Activated T-cell treated with anti-CD3 and anti-CD28 coated beads, Interleukin-2, amount 50 U/mL, for 72 hours (primary cell): ENCODE results near the gene SLC44A4. TPM values are rescaled to one million over a fixed set of nuclear protein-coding genes. Genes with fewer than 3 reads are reported as not detected.
"Not testable (repeated sequence)": the region's sequence is repeated elsewhere in the genome, so short reads cannot be mapped to it uniquely, and the experiment has no call there.

Source experiments
- ATAC-seq, 2 donors: fragments of 150-1000 bp; cut with Tn5 transposase; replicated peaks in 1 of 2; 2 replicates each; pipeline ENCODE4 v1.10.0; 2021; ENCODE audit warnings: moderate library complexity in 2 of 2, mild to moderate bottlenecking in 1 of 2
- DNase-seq, 2 donors: peaks; one replicate each; pipeline ENCODE4 v3.0.0; 2021 to 2022; ENCODE audit warnings: mixed read lengths in 1 of 2
- H3K27ac Mint-ChIP-seq: one replicate; pipeline ENCODE4 v1.8.0; 2022; ENCODE audit warnings: mild to moderate bottlenecking, moderate library complexity, mixed read lengths
- H3K27me3 Mint-ChIP-seq: one replicate; pipeline ENCODE4 v1.8.0; 2022; ENCODE audit warnings: low read depth, mixed read lengths
- H3K36me3 Mint-ChIP-seq, 2 donors: one replicate each; pipeline ENCODE4 v1.8.0; 2022; ENCODE audit warnings: mixed read lengths in 2 of 2, mild to moderate bottlenecking in 1 of 2; ENCODE audit not compliant: insufficient read depth in 2 of 2
- H3K4me1 Mint-ChIP-seq: one replicate; pipeline ENCODE4 v1.8.0; 2022; ENCODE audit warnings: low read depth, mixed read lengths
- H3K4me3 Mint-ChIP-seq, 2 donors: one replicate each; pipeline ENCODE4 v1.8.0; 2022; ENCODE audit warnings: mild to moderate bottlenecking in 2 of 2, mixed read lengths in 2 of 2, moderate library complexity in 2 of 2
- H3K9me3 Mint-ChIP-seq, 2 donors: one replicate each; pipeline ENCODE4 v1.8.0; 2022; ENCODE audit warnings: mixed read lengths in 2 of 2
- total RNA-seq, 2 donors: library from RNA; stranded (reverse); gene quantifications; one replicate each; pipeline ENCODE4 v1.2.3, GENCODE V29; 2022

Gene SLC44A4
- total RNA-seq, 2 donors from 2014 or later: 0.22 to 0.23 TPM

DNA sequence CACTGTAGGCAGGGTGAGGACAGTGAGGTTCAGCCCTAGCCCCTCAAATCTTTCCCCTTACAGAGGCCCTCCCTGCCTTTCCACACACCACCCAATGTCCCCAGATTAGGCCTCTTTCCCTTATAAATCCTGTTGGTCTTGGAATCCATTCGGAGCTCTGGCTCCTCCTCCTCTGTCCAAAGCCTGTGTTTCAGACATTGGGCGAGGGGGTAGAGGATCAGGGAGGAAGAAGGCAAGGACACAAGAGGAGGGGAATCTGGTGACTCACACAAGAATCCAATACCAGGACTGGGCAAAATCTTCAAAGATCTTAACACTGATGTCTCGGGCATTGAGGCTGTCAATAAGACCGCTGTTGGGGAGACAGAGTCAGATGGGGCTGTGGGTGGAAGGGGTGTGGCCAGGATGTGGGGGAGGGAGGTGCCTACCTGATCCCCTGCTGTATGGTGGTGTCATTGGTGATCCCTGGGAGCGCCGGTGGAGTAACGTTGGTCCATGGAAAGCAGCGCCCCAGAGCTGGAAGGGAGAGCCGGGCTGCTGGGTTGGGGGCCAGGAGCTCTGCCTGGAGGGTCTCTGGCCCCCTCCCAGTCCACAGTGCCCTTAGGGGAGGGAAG, 7.6 kb downstream of the SLC44A4 start:
- DNase-seq (no peak), ATAC-seq (no peak)
- H3K36me3 Mint-ChIP-seq: no peaks in the 10 kb centered on the region
- no peaks in the 10 kb centered on the region for H3K9me3 Mint-ChIP-seq
- no peak overlapping the region for H3K27ac Mint-ChIP-seq
- H3K4me3 Mint-ChIP-seq: no peak overlapping the region
- H3K27me3 Mint-ChIP-seq: no peaks in the 10 kb centered on the region
- peaks cover 4% of the 10 kb centered on the region for H3K4me1 Mint-ChIP-seq

DNA sequence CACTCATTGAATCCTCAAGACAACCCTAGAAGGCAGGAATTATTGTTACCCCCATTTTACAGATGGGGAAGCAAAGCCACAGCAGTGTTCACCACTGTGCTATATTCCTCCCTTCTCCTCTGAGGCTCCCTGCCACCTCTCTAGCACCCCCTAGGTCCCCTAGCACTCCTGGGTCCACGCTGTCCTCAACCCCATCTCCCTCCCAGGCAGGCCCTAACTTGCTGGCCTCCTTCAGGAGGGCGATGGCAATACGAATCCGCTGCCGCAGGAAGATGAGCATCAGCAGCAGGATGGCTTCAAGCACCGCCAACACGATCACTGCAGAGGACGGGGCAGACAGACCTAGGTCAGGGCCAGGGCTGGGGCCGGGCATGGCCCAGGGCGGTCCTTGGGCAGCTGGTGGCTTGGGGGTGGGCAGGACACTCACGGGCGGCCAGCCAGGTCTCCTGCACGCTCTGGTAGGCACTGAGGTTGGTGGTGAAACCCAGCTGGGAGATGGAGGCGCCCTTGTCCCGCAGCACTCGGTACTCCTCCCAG, 8.3 kb downstream of the SLC44A4 start:
- Mint-ChIP-seq H3K9me3 (no peaks in the 10 kb centered on the region), H3K4me1 (peaks cover under 1% of the 10 kb centered on the region), H3K36me3 (no peaks in the 10 kb centered on the region), H3K27me3 (no peaks in the 10 kb centered on the region), H3K4me3 (no peak overlapping the region), H3K27ac (no peak overlapping the region)
- no peak for DNase-seq
- peak in 1 of 2 donors; percentile 29 for ATAC-seq

DNA sequence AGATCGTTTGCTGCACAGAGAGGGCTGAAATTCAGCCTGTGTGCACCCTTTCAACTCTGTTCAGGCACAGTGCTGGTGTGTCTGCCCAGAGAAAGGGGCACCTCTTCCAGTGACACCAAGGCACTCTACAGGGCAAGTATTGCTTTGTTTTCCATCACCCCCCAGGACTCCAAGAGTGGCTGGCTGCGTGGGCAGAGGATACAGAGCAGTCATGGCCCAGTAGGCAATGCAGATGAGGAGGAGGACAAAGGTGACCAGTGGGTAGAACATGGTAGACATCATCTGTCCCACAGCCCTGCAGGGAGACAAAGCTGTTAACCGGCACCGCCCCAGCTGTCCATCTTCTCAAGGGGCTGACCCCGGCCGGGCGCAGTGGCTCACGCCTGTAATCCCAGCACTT, 9.5 kb downstream of the SLC44A4 start:
- Mint-ChIP-seq H3K36me3 (no peaks in the 10 kb centered on the region), H3K4me1 (peaks cover 2% of the 10 kb centered on the region), H3K27ac (no peak overlapping the region), H3K9me3 (no peaks in the 10 kb centered on the region), H3K27me3 (no peaks in the 10 kb centered on the region), H3K4me3 (no peak overlapping the region)
- ATAC-seq (no peak), DNase-seq (no peak)

DNA sequence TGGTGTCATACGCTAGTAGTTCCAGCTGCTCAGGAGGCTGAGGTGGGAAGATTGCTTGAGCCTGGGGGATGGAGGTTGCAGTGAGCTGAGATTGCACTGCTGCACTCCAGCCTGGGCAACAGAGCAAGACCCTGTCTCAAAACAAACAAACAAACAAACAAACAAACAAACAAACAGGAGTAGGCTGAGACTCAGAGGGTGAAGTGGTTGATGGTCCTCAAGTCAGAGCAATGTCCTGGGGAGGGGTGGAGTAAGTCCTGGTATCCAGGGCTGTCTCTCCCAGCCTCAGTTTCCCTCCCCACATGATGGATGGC, 10.2 kb downstream of the SLC44A4 start:
- H3K27ac Mint-ChIP-seq, ATAC-seq, H3K9me3 Mint-ChIP-seq, H3K4me3 Mint-ChIP-seq, H3K27me3 Mint-ChIP-seq, H3K36me3 Mint-ChIP-seq, DNase-seq, H3K4me1 Mint-ChIP-seq: not testable (repeated sequence)

DNA sequence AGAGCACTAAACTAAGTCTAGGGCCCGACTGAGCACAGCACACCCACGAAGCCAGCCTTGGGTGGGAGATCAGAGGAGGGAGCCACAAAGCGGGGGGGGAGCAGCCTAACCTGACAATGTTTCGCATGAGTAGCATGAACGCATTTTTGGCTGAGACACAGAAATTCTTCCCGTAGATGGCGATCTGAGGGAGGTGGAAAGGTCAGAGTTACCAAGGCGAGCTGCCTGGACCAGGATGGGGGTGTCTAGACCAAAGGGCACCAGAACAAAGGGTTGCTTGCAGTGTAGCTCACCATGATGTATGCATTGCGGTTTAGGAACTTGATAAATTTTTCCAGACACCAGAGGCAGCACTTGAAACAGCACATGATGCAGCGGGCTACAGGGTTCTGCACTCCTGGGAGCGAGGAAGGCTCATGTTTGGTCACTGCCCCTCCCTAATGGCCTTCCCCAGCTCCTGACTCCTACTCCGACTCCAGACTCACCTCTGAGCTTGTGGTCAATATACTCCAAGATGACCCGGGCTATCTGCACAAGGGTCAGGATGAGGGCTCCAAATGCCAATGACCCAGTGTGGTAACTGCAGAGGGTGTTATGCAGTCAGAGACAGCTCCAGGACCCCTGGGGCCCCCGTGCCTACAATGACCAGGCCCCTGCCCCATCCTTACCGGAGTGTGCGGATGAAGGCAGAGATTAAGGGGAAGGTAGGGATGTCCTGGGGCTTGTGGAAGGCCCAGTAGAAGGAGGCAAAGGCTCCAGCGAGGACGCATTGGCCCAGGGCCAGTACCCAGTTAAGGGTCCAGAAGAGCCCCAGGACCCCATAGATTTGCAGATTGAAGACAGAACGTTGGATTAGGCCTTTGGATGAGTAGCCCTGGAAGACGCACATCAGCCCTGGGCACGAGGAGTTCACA, 13.3 kb downstream of the SLC44A4 start:
- Mint-ChIP-seq H3K4me1 (peaks cover 26% of the 10 kb centered on the region), H3K27ac (no peak overlapping the region), H3K4me3 (no peak overlapping the region), H3K36me3 (no peaks in the 10 kb centered on the region), H3K27me3 (no peaks in the 10 kb centered on the region), H3K9me3 (no peaks in the 10 kb centered on the region)
- ATAC-seq (no peak), DNase-seq (no peak)

DNA sequence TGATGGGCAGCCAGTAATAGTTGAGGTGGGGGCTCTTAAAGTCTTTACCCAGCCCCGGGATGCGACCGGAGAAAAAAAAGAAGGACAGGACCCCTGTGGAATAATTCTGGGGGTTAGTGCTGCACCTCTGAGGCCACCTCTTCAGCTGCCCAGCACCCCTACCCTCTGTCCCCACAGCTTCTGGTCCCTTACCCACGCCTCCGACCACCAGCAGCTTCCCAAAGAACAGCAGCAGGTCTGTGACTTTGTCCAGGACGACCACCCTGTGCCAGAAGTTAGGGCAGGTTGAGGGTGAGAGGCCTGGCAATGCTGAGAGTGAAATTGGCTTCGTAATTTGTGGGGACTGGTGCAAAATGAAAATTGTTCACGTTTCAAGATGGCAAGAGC, 14.0 kb downstream of the SLC44A4 start:
- DNase-seq: no peak
- no peak overlapping the region for H3K27ac Mint-ChIP-seq
- peaks cover 29% of the 10 kb centered on the region for H3K4me1 Mint-ChIP-seq
- no peak for ATAC-seq
- H3K9me3 Mint-ChIP-seq: no peaks in the 10 kb centered on the region
- peak overlapping the region in 1 of 2 donors; percentile 99 for H3K4me3 Mint-ChIP-seq
- H3K36me3 Mint-ChIP-seq: peaks cover 0 to 2% of the 10 kb centered on the region in 2 donors
- H3K27me3 Mint-ChIP-seq: no peaks in the 10 kb centered on the region

DNA sequence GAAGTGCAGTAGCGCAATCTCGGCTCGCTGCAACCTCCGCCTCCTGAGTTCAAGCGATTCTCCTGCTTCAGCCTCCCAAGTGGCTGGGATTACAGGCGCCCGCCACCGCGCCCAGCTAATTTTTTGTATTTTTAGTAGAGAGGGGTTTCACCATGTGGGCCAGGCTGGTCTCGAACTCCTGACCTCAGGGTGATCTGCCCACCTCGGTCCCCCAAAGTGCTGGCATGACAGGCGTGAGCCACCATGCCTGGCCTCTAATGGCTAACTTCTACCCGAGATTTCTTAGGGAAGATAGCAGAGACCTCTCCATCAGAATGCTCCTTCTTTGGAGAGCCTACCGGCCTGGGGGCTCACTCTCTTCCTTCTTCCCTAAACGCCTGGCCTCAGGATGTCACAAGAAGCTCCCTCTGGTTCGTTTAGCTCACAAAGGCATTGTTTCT, 14.7 kb downstream of the SLC44A4 start:
- not testable (repeated sequence) for ATAC-seq

DNA sequence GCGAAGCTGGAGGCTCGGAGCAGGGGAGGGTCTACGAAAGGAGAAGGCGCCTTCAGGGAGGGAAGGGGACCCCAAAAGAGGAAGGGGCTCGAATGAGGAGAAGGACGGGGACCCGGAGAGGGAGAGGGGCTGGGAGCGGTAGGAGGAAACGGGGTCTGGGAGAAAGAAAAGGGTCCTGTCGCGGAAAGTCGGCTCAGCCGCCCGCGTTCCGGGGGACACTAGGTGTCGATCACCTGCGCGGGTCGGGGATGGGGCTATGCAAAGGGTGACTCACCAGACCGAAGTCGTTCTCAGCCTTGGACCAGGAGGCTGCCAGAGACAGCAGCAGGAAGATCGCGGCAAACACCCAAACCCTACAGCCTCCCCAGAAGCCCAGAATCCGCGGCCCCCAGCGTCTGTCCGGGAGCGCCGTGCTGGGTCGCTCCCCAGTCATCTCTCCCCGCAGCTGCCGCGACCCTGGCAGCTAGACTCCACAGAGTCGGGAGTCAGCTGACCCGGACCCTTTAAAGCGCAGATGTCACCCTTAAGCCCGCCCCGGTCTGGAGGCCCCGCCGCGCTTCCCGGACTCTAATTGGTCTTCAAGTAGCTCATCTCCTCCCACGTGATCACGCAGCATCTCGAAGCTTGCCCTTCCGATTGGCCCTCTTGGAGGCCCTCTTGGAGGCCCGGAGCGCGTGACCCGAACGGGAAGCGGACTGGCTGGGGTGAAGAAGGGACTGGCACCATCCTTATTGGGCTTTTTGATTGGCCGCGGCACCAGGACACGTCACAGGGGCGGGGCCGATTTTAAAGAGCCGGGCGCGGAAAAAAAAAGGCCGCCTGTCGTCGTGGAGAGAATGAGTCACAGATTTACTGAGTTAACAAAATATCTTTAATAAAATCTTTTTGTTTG, 16.2 kb downstream of the SLC44A4 start, which contains the start of gene NEU1:
NEU1 (minus strand) TSS at position 478 of the 892 bp plus-strand sequence; CDS start at position 433, 45 bp downstream.
- peak within 1 kb of the TSS; percentile 96 for H3K27ac Mint-ChIP-seq
- peak; percentile 95 for ATAC-seq
- no peaks in the 10 kb centered on the region for H3K27me3 Mint-ChIP-seq
- DNase-seq: peak; percentile 98 to 100
- no peaks in the 10 kb centered on the region for H3K9me3 Mint-ChIP-seq
- peaks cover 34% of the 10 kb centered on the region for H3K4me1 Mint-ChIP-seq
- peak within 1 kb of the TSS; percentile 99 for H3K4me3 Mint-ChIP-seq
- H3K36me3 Mint-ChIP-seq: peaks cover 0 to 3% of the 10 kb centered on the region in 2 donors

More for the DNA sequence above, 14.7 kb downstream of the SLC44A4 start:
- H3K9me3 Mint-ChIP-seq, H3K36me3 Mint-ChIP-seq, H3K27me3 Mint-ChIP-seq, DNase-seq: not testable (repeated sequence)
- peak overlapping the region; percentile 99 for H3K4me3 Mint-ChIP-seq
- peaks cover 34% of the 10 kb centered on the region for H3K4me1 Mint-ChIP-seq
- peak overlapping the region; percentile 96 for H3K27ac Mint-ChIP-seq

DNA sequence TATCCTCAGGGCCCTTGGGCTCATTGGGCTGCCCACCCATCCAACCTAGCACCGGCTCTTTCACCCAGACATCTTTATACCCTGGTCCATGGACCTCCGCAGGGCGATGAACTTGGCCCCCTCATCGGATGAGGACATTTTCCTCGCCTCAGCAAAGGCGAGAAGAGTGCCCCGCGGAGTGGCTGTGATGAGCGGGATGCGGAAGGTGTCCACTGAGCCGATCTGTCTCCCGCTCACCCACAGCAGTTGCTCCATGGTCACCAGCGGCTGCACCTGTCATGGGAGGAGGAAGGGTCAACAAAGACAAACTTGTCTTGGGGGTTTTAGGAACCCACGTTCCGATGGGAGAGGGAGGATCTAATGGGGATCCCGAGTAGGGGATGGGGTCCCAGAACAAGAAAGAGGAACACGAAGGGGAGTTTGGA, 16.9 kb downstream of the SLC44A4 start:
- H3K36me3 Mint-ChIP-seq: peaks cover 0 to 4% of the 10 kb centered on the region in 2 donors

DNA sequence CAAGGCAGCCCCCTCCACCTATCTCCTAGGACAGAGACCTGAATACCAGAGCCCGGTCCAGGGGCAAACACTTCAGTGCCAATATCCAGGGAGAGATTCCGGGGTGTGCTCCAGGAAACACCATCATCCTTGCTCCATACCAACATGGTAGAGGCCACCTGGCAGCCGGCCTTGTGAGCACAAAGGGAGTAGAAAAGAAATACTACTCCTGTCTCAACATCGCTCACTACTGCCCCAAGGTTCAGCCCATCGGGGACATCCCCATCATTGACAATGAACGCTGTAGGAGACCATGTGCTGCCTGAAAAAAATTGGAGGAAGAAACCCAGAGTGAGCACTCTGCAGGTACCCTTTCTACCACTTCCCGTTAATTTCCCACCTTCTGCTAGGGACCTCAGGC, 17.6 kb downstream of the SLC44A4 start:
- Mint-ChIP-seq H3K27ac (no peak overlapping the region), H3K36me3 (peaks cover 0 to 4% of the 10 kb centered on the region in 2 donors), H3K4me3 (peak overlapping the region in 1 of 2 donors; percentile 99), H3K4me1 (peaks cover 34% of the 10 kb centered on the region), H3K27me3 (no peaks in the 10 kb centered on the region), H3K9me3 (no peaks in the 10 kb centered on the region)
- no peak for ATAC-seq
- DNase-seq: no peak

More for the DNA sequence above, 16.9 kb downstream of the SLC44A4 start:
- Mint-ChIP-seq H3K27ac (peak overlapping the region; percentile 96), H3K9me3 (no peaks in the 10 kb centered on the region), H3K4me1 (peaks cover 34% of the 10 kb centered on the region), H3K4me3 (peak overlapping the region; percentile 99), H3K27me3 (no peaks in the 10 kb centered on the region)
- ATAC-seq: no peak
- no peak for DNase-seq

DNA sequence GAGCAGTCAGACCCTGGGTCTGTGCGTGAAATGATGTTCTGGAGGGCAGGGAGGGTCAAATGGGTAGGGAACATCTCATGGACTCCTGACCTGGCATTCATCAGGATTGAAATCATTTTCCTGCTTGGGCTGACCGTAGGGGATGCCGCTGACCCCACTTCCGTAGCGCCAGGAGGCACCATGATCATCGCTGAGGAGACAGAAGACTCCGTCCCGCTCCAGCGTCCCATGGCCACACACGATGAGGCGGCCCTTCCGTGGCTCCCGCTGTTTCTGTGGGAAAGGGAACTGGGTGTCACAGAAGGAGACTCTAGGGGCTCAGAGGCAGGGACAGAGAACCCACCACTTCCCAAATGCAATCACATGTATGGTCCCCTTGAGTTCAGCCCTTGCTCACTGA, 18.4 kb downstream of the SLC44A4 start:
- no peaks in the 10 kb centered on the region for H3K9me3 Mint-ChIP-seq
- no peak for ATAC-seq
- peaks cover 0 to 4% of the 10 kb centered on the region in 2 donors for H3K36me3 Mint-ChIP-seq
- H3K27me3 Mint-ChIP-seq: no peaks in the 10 kb centered on the region
- H3K27ac Mint-ChIP-seq: no peak overlapping the region
- no peak for DNase-seq
- H3K4me1 Mint-ChIP-seq: peaks cover 34% of the 10 kb centered on the region
- H3K4me3 Mint-ChIP-seq: no peak overlapping the region

DNA sequence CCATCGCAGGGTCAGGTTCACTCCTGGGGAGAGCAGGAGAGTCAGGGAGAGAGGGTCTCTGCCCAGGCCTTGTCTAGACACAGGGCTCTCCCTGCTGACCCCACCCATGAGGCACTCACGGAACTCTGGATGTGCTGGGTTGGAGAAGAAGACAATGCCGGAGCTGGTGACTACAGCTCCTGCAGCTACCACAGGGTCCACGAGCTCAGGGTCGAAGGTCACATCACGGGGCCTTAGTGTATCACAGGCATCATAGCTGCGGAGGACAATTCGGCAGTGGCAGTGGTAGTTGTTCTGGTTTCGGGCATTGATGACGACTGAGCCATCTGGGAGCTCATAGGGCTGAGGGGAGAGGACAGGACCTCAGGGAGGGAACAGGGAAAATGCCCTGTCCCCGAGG, 18.9 kb downstream of the SLC44A4 start:
- H3K9me3 Mint-ChIP-seq: no peaks in the 10 kb centered on the region
- H3K27me3 Mint-ChIP-seq: no peaks in the 10 kb centered on the region

More for the DNA sequence above, 18.9 kb downstream of the SLC44A4 start:
- no peak for DNase-seq
- H3K27ac Mint-ChIP-seq: no peak overlapping the region
- peaks cover 0 to 4% of the 10 kb centered on the region in 2 donors for H3K36me3 Mint-ChIP-seq
- peaks cover 34% of the 10 kb centered on the region for H3K4me1 Mint-ChIP-seq
- no peak for ATAC-seq
- peak overlapping the region in 1 of 2 donors; percentile 42 for H3K4me3 Mint-ChIP-seq
